Measurements from ENCODE around the gene TCIRG1.

TCIRG1 gene

GRCh38 chr11:68012044-68012842, 26.6 kb upstream of the TCIRG1 start:
- DNase-seq (ENCODE audit: low spot score in 2 of 2) (no peak), ATAC-seq (no peak)
- no peaks in the 10 kb centered on the region for H3K36me3 Mint-ChIP-seq
- peak overlapping the region; percentile 30 for H3K27ac Mint-ChIP-seq
- H3K4me3 Mint-ChIP-seq: no peak overlapping the region
- peaks cover 15% of the 10 kb centered on the region for H3K4me1 Mint-ChIP-seq
- no peaks in the 10 kb centered on the region for H3K9me3 Mint-ChIP-seq

- DNase-seq (ENCODE audit: low spot score in 2 of 2) (no peak), ATAC-seq (no peak)
- Mint-ChIP-seq H3K27ac (no peak overlapping the region), H3K4me3 (no peak overlapping the region), H3K9me3 (no peaks in the 10 kb centered on the region), H3K36me3 (no peaks in the 10 kb centered on the region), H3K4me1 (peaks cover 15% of the 10 kb centered on the region)
Measured at GRCh38 chr11:68012843-68013610, 25.8 kb upstream of the TCIRG1 start.

- no peak for ATAC-seq
- Mint-ChIP-seq H3K9me3 (no peaks in the 10 kb centered on the region), H3K27ac (no peak overlapping the region), H3K4me1 (peaks cover 15% of the 10 kb centered on the region), H3K4me3 (no peak overlapping the region), H3K36me3 (no peaks in the 10 kb centered on the region)
- DNase-seq (ENCODE audit: low spot score in 2 of 2): no peak
Measured at GRCh38 chr11:68013611-68014156, 25.1 kb upstream of the TCIRG1 start.

- DNase-seq (ENCODE audit: low spot score in 2 of 2) (no peak), ATAC-seq (peak; percentile 50)
- Mint-ChIP-seq H3K9me3 (no peaks in the 10 kb centered on the region), H3K4me1 (peaks cover 9% of the 10 kb centered on the region), H3K4me3 (no peak overlapping the region), H3K36me3 (no peaks in the 10 kb centered on the region), H3K27ac (no peak overlapping the region)
Measured at GRCh38 chr11:68014157-68014946, 24.5 kb upstream of the TCIRG1 start.

GRCh38 chr11:68014947-68015447, 23.8 kb upstream of the TCIRG1 start:
- H3K9me3 Mint-ChIP-seq: no peaks in the 10 kb centered on the region
- peaks cover 3% of the 10 kb centered on the region for H3K4me1 Mint-ChIP-seq
- DNase-seq (ENCODE audit: low spot score in 2 of 2) (no peak), ATAC-seq (no peak)
- no peaks in the 10 kb centered on the region for H3K36me3 Mint-ChIP-seq
- H3K4me3 Mint-ChIP-seq: no peak overlapping the region
- H3K27ac Mint-ChIP-seq: no peak overlapping the region

- Mint-ChIP-seq H3K4me1 (no peaks in the 10 kb centered on the region), H3K4me3 (no peak overlapping the region), H3K27ac (no peak overlapping the region), H3K36me3 (no peaks in the 10 kb centered on the region), H3K9me3 (no peaks in the 10 kb centered on the region)
- no peak for ATAC-seq
- no peak for DNase-seq (ENCODE audit: low spot score in 2 of 2)
Measured at GRCh38 chr11:68015467-68015866, 23.4 kb upstream of the TCIRG1 start.

GRCh38 chr11:68016161-68016903, 22.5 kb upstream of the TCIRG1 start:
- Mint-ChIP-seq H3K4me3 (no peak overlapping the region), H3K27ac (no peak overlapping the region), H3K4me1 (no peaks in the 10 kb centered on the region), H3K9me3 (no peaks in the 10 kb centered on the region), H3K36me3 (no peaks in the 10 kb centered on the region)
- DNase-seq (ENCODE audit: low spot score in 2 of 2): no peak
- ATAC-seq: no peak

- H3K36me3 Mint-ChIP-seq: no peaks in the 10 kb centered on the region
- ATAC-seq (no peak), DNase-seq (ENCODE audit: low spot score in 2 of 2) (no peak)
- no peak overlapping the region for H3K27ac Mint-ChIP-seq
- H3K9me3 Mint-ChIP-seq: no peaks in the 10 kb centered on the region
- H3K4me1 Mint-ChIP-seq: no peaks in the 10 kb centered on the region
- no peak overlapping the region for H3K4me3 Mint-ChIP-seq
Measured at GRCh38 chr11:68016904-68017817, 21.7 kb upstream of the TCIRG1 start.

- Mint-ChIP-seq H3K27ac (no peak overlapping the region), H3K9me3 (no peaks in the 10 kb centered on the region), H3K4me3 (no peak overlapping the region), H3K36me3 (no peaks in the 10 kb centered on the region), H3K4me1 (no peaks in the 10 kb centered on the region)
- DNase-seq (ENCODE audit: low spot score in 2 of 2) (no peak), ATAC-seq (no peak)
Measured at GRCh38 chr11:68017980-68018729, 20.7 kb upstream of the TCIRG1 start.

- no peak overlapping the region for H3K4me3 Mint-ChIP-seq
- no peaks in the 10 kb centered on the region for H3K9me3 Mint-ChIP-seq
- no peaks in the 10 kb centered on the region for H3K4me1 Mint-ChIP-seq
- ATAC-seq: no peak
- no peak overlapping the region for H3K27ac Mint-ChIP-seq
- DNase-seq (ENCODE audit: low spot score in 2 of 2): no peak
- no peaks in the 10 kb centered on the region for H3K36me3 Mint-ChIP-seq
Measured at GRCh38 chr11:68018730-68019190, 20.1 kb upstream of the TCIRG1 start.

- Mint-ChIP-seq H3K9me3 (no peaks in the 10 kb centered on the region), H3K4me3 (no peak overlapping the region), H3K36me3 (no peaks in the 10 kb centered on the region), H3K4me1 (no peaks in the 10 kb centered on the region), H3K27ac (no peak overlapping the region)
- ATAC-seq (no peak), DNase-seq (ENCODE audit: low spot score in 2 of 2) (no peak)
Measured at GRCh38 chr11:68019486-68019885, 19.3 kb upstream of the TCIRG1 start.

- Mint-ChIP-seq H3K4me3 (no peak overlapping the region), H3K4me1 (no peaks in the 10 kb centered on the region), H3K9me3 (no peaks in the 10 kb centered on the region), H3K27ac (no peak overlapping the region), H3K36me3 (no peaks in the 10 kb centered on the region)
- ATAC-seq (no peak), DNase-seq (ENCODE audit: low spot score in 2 of 2) (no peak)
Measured at GRCh38 chr11:68020575-68020974, 18.2 kb upstream of the TCIRG1 start.

- DNase-seq (ENCODE audit: low spot score in 2 of 2) (no peak), ATAC-seq (no peak)
- H3K9me3 Mint-ChIP-seq: no peaks in the 10 kb centered on the region
- no peaks in the 10 kb centered on the region for H3K4me1 Mint-ChIP-seq
- no peak overlapping the region for H3K4me3 Mint-ChIP-seq
- H3K36me3 Mint-ChIP-seq: no peaks in the 10 kb centered on the region
- no peak overlapping the region for H3K27ac Mint-ChIP-seq
Measured at GRCh38 chr11:68021167-68021787, 17.5 kb upstream of the TCIRG1 start.
